G401 (cell line): Measurements from ENCODE around the gene S100PBP. TPM values are rescaled to one million over a fixed set of nuclear protein-coding genes. Genes with fewer than 3 reads are reported as not detected.
"Not testable (repeated sequence)": the region's sequence is repeated elsewhere in the genome, so short reads cannot be mapped to it uniquely, and the experiment has no call there.

Experiments
- DNase-seq: peaks from one replicate; pipeline ENCODE4 v3.0.0-alpha.2; 2015; ENCODE audit warnings: low spot score
- in situ Hi-C: cut with HindIII; loops from 2 replicates; pipeline ENCODE4 v1.10.0; 2016; ENCODE audit warnings: low sequenced_read_pairs, mixed read lengths
- total RNA-seq: library from RNA; depleted of rRNA; stranded (reverse); fragments of >200 nt; shearing (Covaris generic); gene quantifications from 2 replicates; pipeline ENCODE4 v1.2.3, GENCODE V29; 2014; rRNA removed

Gene S100PBP
- total RNA-seq, 1 experiment from 2014 or later = 48.3 TPM

GRCh38 chr1:32905588-32905987 is 88.1 kb downstream of the S100PBP start:
- DNase-seq, in situ Hi-C loops: not testable (repeated sequence)

- DNase-seq = no peak
- in situ Hi-C loops = no loop called here
These were observed 89.2 kb downstream of the S100PBP start for GRCh38 chr1:32906654-32907053.

- in situ Hi-C loops = no loop called here
- no peak for DNase-seq
These were observed 90.0 kb downstream of the S100PBP start for GRCh38 chr1:32907435-32907834.

Other genes starting within 250 kb of the S100PBP start
- gene ZBTB8OS, start 167.1 kb upstream of the S100PBP start, total RNA-seq = 101 and 103 TPM in 2 replicates
- gene RBBP4, start 166.4 kb upstream of the S100PBP start, total RNA-seq = 211 and 289 TPM in 2 replicates
- 6.5 and 7.9 TPM in 2 replicates for gene SYNC, start 114.9 kb upstream of the S100PBP start, total RNA-seq
- gene YARS1, start 295 bp upstream of the S100PBP start, total RNA-seq = 121 and 140 TPM in 2 replicates
- gene FNDC5, start 53.3 kb downstream of the S100PBP start, total RNA-seq = 39.4 and 56.4 TPM in 2 replicates
- not detected in 2 replicates for gene HPCA, start 68.8 kb downstream of the S100PBP start, total RNA-seq
- gene TMEM54, start 83.7 kb downstream of the S100PBP start, total RNA-seq = 26.6 and 36.1 TPM in 2 replicates
- 13.2 and 19.0 TPM in 2 replicates for gene RNF19B, start 147.2 kb downstream of the S100PBP start, total RNA-seq
- gene AK2, start 219.2 kb downstream of the S100PBP start, total RNA-seq = 244 and 260 TPM in 2 replicates